EH (cell line): ENCODE data around the gene DNAJC11.

Source experiments
- DNase-seq: peaks from one replicate; pipeline ENCODE4 v3.0.0-alpha.2; 2015; ENCODE audit warnings: low read depth

DNAJC11 gene

DNA sequence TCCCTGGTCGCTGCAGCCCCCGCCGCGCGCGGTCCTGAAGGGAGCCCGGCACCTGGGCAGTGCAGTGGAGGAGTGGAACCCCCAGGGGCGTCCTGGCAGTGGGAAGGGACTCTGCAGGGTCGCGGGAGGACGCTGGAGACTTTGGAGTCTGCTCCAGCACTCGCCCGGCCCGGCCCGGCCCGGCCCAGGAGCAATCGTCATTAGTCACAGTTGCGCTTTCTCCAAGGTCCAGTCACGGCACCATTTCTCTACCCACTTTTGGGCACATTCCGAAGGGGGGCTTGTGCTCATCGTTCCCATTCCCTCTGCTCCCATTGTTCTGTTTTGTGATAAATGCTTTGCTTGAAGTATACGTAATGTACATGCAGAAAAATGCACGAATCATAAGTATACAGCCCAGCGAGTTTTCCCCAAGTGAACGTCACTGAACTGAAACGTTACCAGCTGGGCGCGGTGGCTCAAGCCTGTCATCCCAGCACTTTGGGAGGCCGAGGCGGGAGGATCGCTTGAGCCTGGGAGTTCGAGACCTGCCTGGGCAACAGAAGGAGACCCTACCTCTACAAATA is 75.9 kb downstream of the DNAJC11 start:
- peak; percentile 61 for DNase-seq

DNA sequence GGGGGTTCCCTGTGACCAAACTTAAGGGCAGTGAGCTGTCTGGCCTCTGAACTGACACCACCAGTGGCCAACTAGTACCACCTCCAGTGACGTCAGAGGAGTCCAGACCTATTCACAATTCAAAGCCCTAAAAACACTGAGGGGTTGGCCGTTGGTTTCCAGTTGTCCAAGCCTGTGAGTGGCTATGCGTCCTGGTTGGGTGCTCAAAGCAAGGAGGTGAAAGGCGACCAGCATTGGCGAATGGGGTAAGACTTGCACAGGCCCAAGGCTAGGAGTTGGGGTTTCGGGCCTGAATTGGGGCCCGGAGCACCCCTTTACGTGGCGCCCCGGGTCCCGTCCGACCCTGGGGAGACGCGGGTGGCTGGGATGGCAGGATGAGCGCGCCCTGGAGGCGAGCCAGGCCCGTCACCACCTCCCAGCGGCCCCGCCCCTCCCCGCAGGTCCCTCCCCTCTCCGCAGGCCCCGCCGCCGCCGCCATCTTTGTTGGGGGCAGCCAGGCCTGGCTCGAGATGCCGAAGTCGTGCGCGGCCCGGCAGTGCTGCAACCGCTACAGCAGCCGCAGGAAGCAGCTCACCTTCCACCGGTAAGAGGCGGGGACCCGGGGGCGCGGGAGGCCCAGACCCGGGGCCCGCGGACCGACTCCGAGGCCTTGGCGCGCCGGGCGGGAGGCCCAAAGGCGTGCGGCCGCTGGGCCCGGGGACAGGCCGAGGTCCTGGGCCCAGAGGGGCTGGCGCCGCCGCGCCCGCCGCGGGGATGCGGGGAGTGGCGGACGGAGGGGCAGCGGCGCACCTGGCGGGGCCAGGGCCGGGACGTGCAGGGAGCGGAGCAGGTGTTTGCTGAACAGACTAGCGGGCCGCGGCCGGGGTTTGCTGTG is 76.7 kb downstream of the DNAJC11 start, which contains the start of gene THAP3:
Gene THAP3, plus strand, starts transcription at position 159 of the 874 bp plus-strand sequence. Its CDS starts 351 bp downstream, at position 510.
- peak; percentile 88 for DNase-seq

DNA sequence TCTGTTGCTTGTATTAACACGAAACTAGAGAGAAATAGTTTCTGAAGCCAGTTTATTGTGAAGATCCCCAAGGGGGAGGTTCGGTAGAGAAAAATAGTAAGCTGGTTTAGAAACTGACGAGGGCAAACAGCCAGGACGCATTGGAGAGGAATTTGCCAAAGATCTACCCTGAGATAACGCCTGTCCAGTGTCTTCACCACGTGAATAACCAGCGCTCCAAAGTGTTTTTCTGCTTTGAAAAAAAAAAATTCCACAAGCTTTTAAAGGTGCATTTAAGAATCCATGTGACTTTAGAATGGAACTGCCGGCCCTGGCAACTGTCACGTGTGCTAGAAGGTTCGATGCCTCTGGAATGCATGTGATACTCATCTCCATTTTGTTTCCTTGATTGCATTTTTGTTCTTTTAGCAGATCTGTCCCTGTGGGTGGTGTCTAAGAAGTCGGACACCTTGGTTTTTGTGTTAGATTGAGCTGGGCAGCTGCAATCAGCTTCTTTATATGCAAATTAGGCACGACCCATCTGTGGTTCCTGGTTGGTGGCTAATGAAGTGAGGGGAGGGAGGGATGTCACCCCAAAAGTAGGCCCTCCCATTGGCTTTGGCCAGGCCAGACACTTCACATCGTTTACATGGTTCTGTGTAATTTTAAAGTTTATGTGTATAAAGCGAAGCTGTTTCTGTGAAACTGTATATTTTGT is 78.2 kb downstream of the DNAJC11 start:
- peak; percentile 40 for DNase-seq

DNA sequence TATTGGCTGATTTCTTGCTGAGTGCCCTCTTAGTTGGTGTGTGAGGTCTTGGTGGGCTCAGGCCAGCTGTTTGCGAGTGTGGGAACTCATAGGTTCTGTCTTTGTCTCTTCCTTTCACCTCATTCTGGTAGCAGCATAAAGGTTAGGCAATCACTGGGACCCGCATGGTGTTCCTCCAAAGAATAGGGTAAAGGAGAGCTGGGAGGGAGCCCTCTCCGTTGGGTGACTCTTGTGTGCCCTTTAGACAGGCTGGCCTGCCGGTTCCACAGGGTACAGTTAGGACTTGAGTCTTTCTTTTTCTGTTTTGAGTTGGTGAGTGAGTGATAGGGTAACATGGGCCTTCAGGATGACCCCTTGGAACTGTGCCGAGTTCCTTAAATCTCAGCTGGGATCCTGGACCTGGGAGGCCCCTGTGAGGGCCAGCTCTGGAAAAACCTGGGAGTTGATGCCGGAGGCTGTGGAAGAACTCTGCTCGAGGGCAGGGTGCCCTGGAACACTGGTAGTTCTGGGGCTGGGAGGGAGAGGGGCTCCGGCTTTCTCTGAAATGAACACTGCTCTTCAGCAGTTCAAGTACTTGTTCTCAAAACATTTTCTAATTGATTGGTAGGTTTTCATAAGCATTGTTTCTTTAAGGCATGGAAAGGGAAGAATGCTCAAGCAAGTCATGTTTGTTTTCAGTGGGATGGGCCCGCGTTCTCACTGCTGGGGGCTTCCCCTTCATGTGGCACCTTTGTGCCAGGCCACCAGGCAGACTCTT is 79.0 kb downstream of the DNAJC11 start:
- no peak for DNase-seq

DNA sequence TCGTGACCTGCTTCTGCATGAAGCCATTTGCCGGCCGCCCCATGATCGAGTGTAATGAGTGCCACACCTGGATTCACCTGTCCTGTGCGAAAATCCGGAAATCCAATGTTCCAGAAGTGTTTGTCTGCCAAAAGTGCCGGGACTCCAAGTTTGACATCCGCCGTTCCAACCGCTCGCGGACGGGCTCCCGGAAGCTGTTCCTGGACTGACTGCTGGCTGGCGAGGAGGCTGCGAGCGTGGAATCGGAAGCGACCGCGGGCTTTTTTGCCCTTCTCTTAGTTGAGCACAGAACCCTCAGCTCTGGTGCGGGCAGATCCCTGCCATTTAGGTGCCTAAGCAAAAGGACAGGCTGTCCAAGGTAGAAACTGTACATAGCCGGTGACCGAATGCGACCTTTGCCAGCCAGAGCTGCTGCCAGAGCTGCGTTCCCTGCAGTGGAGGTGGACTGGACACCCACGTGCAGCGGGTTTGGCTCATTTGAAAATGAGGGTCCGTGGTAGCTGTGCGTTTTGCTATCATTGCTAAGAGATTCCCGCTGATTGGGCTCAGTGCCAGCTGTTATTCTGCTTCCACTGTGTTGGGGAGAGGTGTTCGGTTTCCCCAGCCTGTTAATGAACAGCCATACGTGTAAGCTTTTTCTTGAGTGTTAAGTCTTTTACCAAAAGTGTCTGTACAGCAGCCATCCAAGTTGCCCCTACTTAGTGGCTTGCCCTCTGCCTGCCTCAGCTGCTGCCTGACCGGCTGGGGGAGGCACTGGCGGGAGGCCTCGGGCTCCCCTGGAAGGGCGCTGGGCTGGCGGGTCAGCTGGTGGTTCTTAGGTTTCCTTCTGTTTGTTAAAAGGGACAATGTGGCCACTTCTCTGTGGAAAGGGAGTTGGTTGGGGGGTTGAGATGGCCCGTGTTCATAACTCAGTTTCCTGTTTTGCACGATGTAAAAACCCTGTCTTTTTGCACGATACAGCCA is 79.9 kb downstream of the DNAJC11 start:
- no peak for DNase-seq

DNA sequence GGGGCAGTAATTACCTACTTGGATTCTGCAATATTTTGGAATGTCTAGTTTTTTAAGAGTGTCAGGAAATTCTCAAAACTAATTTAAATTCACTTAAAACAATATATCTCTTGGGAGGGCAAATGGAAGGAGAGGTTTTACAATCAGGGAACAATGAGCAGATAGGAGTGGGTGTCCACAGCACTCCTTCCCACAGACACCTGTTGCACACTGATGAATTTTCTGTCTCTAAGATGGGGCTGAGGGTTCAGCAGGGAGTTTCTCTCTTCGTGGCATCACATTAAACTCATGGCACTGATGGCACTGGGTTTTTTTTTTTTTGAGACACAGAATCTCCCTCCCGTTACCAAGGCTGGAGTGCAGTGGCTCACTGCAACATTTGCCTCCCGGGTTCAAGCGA is 82.6 kb downstream of the DNAJC11 start:
- no peak for DNase-seq

DNA sequence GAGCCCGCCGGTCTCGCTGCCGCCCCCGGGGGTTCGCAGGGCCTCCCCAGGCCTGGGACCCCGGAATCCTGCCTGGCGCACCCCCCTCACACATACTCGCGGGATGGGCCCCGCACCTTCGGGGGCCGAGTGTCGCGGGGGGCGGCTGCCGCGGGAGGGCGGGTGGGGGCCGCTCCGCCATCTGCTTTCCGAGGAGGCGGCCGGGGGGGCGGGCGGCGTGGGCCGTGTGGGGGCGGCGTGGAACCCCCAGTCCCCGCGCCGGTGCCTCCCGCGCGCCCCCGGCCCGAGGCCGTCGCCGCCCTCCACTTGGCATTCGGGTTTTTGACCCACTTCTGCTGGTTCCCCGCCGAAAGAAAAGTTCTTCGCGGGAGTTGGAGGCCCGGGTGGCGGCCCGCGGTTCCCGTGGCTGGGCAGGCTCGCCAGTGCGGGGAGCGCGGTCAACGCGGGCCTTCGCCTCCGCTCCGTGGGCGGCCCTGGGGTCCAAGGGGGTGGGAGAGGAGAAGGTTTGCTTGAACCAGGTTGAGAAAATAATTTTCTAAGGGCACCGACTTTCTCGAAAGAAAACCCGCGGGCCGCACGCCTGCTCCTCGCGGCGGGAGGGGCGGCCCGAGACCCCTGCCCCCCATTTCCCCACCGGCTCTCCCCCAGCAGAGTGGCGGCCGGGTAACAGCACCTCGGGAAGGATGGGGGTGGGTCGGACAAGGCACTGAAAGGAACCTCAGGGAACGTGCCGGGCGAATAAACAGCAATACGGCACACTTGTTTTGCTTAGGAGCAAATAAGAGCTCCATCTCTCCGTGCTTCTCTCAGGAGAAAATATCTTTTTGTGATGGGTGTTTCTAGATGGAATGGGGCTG is 86.5 kb downstream of the DNAJC11 start:
- DNase-seq, result peak; percentile 9

DNA sequence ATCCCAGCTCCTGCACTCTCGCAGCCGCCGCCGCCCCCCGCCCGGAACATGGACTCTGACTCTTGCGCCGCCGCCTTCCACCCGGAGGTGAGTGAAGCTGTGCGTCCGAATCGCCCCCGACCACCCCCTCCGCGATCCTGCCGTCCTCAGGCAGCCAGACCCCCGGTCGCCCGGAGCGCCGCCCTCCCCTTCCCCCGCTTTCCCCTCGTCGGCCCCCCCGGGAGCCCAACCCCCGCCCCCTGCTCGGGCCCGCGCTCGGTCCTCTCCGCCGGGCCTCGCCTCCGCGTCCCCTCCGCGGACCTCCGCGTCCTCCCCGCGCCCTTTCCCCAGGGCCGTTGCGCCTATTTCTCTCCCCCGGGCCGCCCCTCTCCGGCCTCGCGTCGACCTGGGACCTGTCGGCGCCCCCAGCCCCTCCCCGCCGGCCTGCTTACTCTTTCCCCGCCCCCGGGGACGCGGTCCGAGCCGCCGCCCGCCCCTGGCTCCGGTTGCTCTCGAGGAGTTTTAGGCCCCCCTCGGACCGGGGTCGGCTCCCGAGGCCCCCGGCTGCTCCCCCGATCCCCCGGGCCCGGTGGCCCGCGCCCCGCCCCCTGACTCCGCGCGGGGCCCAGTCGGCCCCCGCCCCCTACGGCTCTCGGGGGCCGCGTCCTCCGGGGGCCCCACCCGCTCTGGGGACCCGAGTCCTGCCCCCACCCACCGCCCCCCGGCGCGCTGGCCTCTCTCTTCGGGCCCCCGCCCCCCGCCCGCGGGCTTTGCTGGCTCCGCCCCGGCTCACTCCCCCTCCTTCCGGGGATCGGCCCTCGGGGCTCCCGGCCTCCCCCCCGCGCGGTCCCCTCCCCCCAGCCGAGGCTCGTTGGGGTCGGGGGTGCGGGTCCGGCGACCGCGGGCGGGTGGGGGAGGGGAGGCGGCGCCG is 87.3 kb downstream of the DNAJC11 start:
- peak; percentile 50 for DNase-seq

DNA sequence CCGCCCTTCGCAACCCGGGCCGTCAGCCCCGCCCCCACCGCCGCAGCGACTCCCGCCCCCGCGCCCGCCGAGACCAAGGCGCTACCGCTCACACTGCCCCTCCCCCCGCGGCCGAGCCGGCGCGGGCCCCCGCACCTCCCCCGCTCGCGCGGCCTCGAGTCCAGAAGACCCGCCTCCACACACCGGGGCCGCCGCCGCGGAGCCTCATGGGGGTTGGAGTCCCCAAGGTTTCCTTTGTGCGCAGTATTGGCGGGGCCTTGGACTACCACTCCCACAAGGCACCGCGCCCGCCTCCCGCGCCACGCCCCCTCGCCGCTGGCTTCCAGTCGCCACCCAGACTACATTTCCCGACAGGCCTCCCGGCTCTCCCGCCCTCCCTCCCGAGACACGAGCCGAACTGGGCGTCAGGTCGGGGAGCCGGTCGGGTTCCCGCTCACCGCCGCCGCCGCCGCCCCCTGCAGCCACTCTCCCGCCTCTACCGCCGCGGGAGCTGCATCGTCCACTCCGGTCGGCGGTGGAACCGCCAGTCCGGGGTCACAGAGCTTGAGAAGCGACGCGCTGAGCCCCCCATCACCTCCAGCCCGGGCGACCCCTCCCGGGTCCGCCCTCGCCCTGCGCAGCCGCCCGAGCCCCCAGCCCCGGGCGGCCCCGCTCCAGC is 88.1 kb downstream of the DNAJC11 start, which contains the start of gene PHF13:
Gene PHF13, plus strand, starts transcription at position 371 of the 658 bp plus-strand sequence. CDS start 336 bp downstream, outside the sequence.
- peak; percentile 99 for DNase-seq

DNA sequence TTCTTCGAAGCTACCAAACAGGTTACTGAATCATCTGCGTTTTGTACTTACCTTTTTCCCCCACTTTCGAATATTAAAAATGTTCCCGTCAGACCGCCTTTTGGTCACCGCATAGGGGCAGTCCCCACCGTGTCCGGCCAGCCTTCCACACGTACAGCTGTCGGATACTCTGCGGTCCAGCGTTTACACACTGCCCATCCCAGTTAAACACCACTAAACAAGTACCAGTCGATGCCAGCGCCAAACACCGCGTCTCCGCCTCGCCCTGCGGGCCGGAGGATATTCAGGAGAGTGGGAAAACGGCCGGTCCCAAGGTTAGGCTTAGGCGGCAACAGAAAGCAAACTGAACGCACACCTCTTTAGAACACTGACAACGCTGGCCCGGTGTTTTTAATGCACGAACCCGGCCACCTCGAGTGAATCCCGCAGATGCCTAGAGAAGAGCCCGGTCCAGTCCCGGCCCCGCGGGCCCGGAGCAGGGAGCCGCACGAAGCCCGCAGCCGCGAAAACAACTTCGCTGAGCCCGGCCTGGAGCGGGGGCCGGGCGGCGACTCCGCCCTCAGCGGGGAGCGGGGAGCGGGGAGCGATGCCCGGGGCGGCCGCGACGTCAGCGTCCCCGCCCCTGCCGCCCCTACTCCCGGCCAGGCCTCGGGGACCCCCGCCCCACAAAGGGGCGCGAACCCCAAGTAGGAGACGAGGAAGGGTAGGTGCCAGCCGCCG is 88.8 kb downstream of the DNAJC11 start:
- DNase-seq, result peak; percentile 54

DNA sequence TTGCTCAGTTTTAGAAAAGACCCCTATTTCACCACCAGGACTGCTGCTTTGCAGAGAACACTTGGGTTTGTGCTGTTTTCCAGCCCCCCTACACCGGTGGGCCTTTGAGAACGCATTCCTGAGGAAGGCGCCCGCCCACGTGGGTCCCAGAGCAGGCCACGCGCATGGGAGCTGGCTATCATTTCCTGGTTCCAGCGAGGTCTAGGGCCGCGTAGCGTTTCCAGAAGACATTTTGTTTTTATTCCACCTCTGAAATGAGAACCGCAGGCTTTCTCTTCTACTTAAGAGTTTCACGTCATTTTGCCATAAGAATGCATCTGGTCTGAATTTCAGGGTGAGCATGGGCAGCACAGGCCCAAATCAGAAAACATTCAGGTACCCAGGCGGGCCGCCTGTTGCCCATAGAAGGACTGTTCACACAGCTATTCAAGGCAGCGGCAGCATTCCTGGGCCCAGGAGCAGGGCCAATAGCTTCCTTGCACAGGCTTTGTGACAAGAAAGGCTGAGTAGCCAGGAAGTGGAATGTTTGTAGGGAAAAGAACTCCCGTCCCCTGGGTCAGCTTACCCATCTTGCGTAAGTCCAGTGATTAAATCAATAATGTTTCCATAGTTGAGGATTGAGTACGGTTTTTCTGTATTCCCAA is 97.6 kb downstream of the DNAJC11 start:
- DNase-seq, result peak; percentile 94

DNA sequence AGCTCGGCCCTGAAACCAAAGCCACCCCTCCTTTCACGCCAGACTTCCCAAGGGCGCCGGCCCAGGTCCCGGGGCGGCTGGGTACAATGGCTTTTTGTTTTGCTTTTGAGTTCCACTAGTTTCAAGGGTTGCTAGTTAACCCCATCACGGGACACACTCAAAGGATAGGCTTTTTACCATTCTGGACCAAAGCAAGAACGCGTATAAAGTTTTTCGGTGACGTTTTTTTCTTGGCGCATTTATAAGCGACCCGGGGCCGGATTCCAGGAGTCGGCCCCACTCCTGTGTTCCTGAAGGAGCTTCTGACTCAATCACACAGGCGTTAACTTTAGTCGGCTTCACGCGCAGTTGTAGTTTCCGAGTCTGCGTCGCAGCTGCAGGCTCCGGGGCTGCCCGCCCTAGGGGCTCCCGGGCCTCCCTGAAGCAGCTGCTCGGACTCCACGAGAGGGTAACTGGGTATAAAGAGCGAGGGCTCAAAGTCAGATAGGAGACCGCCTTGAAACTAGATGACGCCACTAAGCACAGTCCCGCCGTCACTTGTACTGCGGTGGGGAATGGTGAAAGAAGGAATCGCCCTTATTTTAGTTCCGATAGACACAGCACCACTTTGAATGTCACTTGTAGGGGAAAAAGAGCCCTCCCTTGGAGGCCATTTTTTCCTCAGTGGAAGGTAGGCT is 98.2 kb downstream of the DNAJC11 start:
- peak; percentile 81 for DNase-seq

DNA sequence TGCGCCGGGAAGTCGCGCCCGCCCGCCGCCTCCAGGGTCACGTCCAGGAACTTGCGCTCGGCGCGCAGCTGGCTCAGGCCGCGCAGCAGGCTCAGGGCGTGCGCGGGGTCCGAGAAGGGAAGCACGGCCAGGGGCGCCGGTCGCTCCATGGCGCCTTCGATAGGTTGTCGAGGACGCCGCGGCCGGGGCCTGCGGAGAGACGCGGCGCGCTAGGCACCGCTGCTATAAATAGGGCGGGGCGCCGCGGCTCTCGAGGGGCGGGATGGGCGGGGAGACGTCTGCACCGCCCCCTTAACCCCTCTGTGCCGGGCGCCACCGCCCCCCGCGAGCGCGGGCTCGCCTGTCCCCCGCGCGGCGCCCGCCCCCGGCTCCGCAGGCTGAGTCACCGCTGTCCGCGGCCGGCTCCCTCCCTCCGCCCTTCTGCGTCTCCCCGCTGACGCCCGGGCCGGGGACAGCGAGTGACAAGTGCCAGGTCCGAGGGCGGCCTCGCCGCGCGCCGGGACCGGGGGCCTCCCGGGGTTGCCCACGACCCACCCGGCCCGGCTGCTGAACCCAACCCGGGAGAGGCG is 98.9 kb downstream of the DNAJC11 start, which contains the start of gene KLHL21:
Gene KLHL21, minus strand, starts transcription at position 201 of the 569 bp plus-strand sequence. Its CDS starts 52 bp downstream, at position 149.
- peak; percentile 93 for DNase-seq

DNA sequence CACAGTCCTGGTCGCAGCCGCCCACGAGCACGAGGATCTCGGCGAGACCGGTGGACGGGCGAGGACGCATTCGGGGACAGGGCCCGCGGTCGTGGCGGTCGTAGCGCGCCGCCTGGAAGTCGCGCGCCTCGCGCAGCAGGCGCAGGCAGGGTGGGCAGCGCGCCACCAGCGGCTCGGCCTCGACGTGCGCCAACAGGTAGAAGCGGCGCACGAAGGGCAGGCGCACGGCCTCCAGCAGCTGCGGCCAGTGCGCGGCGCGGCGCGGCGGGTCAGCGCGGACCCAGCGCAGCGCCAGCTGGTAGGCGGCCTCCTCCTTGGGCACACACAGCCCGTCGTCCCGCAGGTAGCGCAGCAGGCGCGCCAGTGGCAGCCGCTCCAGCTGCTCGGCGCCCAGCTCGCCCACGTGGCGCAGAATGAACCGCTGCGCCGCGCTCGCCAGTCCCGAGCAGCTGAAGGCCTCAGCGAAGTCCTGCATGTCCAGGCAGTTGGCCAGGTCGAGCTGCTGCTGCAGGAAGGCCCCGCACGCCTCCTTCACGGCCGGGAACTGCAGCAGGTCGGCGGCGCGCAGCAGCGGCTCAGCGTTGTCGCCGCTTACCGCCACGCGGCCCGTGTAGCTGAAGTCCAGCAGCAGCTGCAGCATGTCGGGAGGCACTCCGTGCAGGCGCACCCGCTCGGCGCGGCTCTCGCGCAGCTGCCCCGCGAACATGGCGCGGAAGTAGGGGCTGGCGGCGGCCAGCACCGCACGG is 99.5 kb downstream of the DNAJC11 start:
- DNase-seq, result no peak
